Measurements from ENCODE around the gene CLEC4D.

- no peak for TF ChIP-seq ZNF544 (tag by site-specific recombination; IDR thresholded peaks at IDR 0.05)
- no peak for TF ChIP-seq CTCF (tag by site-specific recombination; IDR thresholded peaks at IDR 0.05)
- TF ChIP-seq ZNF518A (tag by site-specific recombination; conservative IDR thresholded peaks at IDR 0.05; ENCODE audit: low read depth), result no peak
- TF ChIP-seq SETDB1 (IDR thresholded peaks at IDR 0.05; ENCODE audit: insufficient read length, low read length), result no peak
Measured at GRCh38 chr12:8517971-8518370, 4.7 kb downstream of the CLEC4D start.

Measured in HEK293 (cell line).